Upper lobe of left lung (tissue), 6 donors: ENCODE measurements around the gene DDRGK1. TPM values are rescaled to one million over a fixed set of nuclear protein-coding genes. Genes with fewer than 3 reads are reported as not detected.

Source experiments
- ATAC-seq, 2 donors: fragments of 200-7000 bp; cut with Tn5 transposase; one replicate each; pipeline ENCODE4 v1.9.1; 2022; ENCODE audit warnings: mild to moderate bottlenecking in 2 of 2, moderate library complexity in 2 of 2; ENCODE audit not compliant: low FRiP score in 2 of 2
- DNase-seq, 2 donors: peaks; one replicate each; pipeline ENCODE4 v3.0.0-alpha.2; 2019 to 2020
- H3K27ac ChIP-seq, 4 donors: fragments of 200-600 bp; sonication (generic); one replicate each; pipeline ENCODE4 v1.5.1; 2016 to 2019
- H3K27me3 ChIP-seq, 4 donors: fragments of 200-600 bp; sonication (generic); one replicate each; pipeline ENCODE4 v1.5.1; 2017 to 2019
- H3K36me3 ChIP-seq, 4 donors: fragments of 200-600 bp; sonication (generic); one replicate each; pipeline ENCODE4 v1.5.1; 2016 to 2019
- H3K4me1 ChIP-seq, 4 donors: fragments of 200-600 bp; sonication (generic); one replicate each; pipeline ENCODE4 v1.5.1; 2018 to 2019
- H3K4me3 ChIP-seq, 4 donors: fragments of 200-600 bp; sonication (generic); one replicate each; pipeline ENCODE4 v1.5.1; 2017 to 2019; ENCODE audit warnings: mild to moderate bottlenecking in 2 of 4, moderate library complexity in 1 of 4
- H3K9me3 ChIP-seq, 4 donors: fragments of 200-600 bp; sonication (generic); one replicate each; pipeline ENCODE4 v1.5.1; 2018 to 2019
- EP300 ChIP-seq, 4 donors: sonication (generic); formaldehyde crosslinking; IDR thresholded peaks; one replicate each; pipeline ENCODE4 v1.5.1; 2017; ENCODE audit warnings: antibody characterized with exemption in 4 of 4, control low read depth in 2 of 4
- POLR2A ChIP-seq, 4 donors: fragments of 450-650 bp; IDR thresholded peaks; one replicate each; pipeline ENCODE4 v1.5.1; 2016 to 2017; ENCODE audit warnings: antibody characterized with exemption in 4 of 4, mild to moderate bottlenecking in 2 of 4
- POLR2AphosphoS5 ChIP-seq, 2 donors: sonication (generic); formaldehyde crosslinking; IDR thresholded peaks; one replicate each; pipeline ENCODE4 v1.5.1; 2017; ENCODE audit warnings: antibody characterized with exemption in 2 of 2
- WGBS, 2 donors: methylation state at CpG; one replicate each; pipeline ENCODE4 v1.1.5; 2017 to 2018; 5-methylcytosine and 5-hydroxymethylcytosine counted together
- total RNA-seq, 6 donors: library from RNA; depleted of rRNA in 4 of 6; stranded (reverse); fragments of >200 nt in 4 of 6; gene quantifications; one replicate each; pipeline versions ENCODE4 v1.1.0 to v1.2.1, GENCODE V29; 2016 to 2021
- TF ChIP-seq, protein P1 (sequence below), 6 experiments: fragments of 450-650 bp in 4 of 6; fragments of 200-600 bp in 2 of 6; sonication (generic) in 2 of 6; IDR thresholded peaks; one replicate each; pipeline ENCODE4 v1.5.1; 2016 to 2019; ENCODE audit warnings: antibody characterized with exemption in 6 of 6
- donor health status: DM: no; HTN: no; CAD: no; lungs with moderate emphysema.
- donor health status: DM: no; HTN: yes; CAD: no; lungs with severe emphysema.

The DDRGK1 gene
- total RNA-seq, 6 donors from 2014 or later: 90.2 to 192 (median 110) TPM

- no peaks in the 10 kb centered on the region for H3K4me1 ChIP-seq
- DNase-seq (peak in 1 of 2 donors; percentile 78), ATAC-seq (no peak)
- WGBS, 2 donors: 96 to 98% methylated on average over 15 to 21 of the region's 21 CpGs
- H3K27ac ChIP-seq: no peak overlapping the region
- no peaks in the 10 kb centered on the region for H3K27me3 ChIP-seq
- H3K36me3 ChIP-seq: peaks cover 0 to 6% (median 0%) of the 10 kb centered on the region in 4 donors
- H3K9me3 ChIP-seq: no peaks in the 10 kb centered on the region
- H3K4me3 ChIP-seq: no peak overlapping the region
- TF ChIP-seq POLR2AphosphoS5 (IDR thresholded peaks at IDR 0.05) (no peak), POLR2A (IDR thresholded peaks at IDR 0.05) (no peak), EP300 (IDR thresholded peaks at IDR 0.05) (no peak)
- TF ChIP-seq, protein P1, sequence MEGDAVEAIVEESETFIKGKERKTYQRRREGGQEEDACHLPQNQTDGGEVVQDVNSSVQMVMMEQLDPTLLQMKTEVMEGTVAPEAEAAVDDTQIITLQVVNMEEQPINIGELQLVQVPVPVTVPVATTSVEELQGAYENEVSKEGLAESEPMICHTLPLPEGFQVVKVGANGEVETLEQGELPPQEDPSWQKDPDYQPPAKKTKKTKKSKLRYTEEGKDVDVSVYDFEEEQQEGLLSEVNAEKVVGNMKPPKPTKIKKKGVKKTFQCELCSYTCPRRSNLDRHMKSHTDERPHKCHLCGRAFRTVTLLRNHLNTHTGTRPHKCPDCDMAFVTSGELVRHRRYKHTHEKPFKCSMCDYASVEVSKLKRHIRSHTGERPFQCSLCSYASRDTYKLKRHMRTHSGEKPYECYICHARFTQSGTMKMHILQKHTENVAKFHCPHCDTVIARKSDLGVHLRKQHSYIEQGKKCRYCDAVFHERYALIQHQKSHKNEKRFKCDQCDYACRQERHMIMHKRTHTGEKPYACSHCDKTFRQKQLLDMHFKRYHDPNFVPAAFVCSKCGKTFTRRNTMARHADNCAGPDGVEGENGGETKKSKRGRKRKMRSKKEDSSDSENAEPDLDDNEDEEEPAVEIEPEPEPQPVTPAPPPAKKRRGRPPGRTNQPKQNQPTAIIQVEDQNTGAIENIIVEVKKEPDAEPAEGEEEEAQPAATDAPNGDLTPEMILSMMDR (IDR thresholded peaks at IDR 0.05): no peak
Measured at GRCh38 chr20:3231116-3231515, 26.6 kb upstream of the DDRGK1 start.

DNA sequence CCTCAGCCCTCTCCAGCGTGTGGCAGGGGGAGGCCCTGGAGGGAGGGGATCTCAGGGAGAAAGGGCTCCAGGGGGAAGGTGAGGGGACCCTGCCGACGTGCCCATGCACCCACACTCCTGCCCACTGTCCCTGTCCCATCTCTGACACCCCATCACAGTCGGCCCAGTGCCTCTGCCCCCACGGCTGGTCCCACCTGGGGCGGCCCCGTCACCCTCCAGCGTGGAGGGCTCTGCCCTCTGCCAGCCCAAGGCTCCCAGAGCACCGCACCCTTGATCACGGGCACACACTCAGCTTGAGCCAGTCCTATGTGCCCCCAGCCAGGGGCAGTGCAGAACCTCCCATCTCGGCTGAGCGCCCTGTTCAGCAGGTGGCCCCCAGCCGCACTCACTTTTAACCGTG, 25.3 kb upstream of the DDRGK1 start:
- no peaks in the 10 kb centered on the region for H3K9me3 ChIP-seq
- H3K36me3 ChIP-seq: peaks cover 0 to 6% (median 0%) of the 10 kb centered on the region in 4 donors
- TF ChIP-seq, protein P1 (IDR thresholded peaks at IDR 0.05): no peak
- no peak for TF ChIP-seq POLR2A (IDR thresholded peaks at IDR 0.05)
- no peak for TF ChIP-seq POLR2AphosphoS5 (IDR thresholded peaks at IDR 0.05)
- no peak for TF ChIP-seq EP300 (IDR thresholded peaks at IDR 0.05)
- no peak for ATAC-seq
- H3K4me1 ChIP-seq: no peaks in the 10 kb centered on the region
- DNase-seq: no peak
- no peak overlapping the region for H3K27ac ChIP-seq
- no peak overlapping the region for H3K4me3 ChIP-seq
- no peaks in the 10 kb centered on the region for H3K27me3 ChIP-seq
- 91 to 96% methylated on average over 11 to 14 of the region's 14 CpGs for WGBS, 2 donors

- H3K4me3 ChIP-seq: no peak overlapping the region
Measured at GRCh38 chr20:3229158-3229557, 24.7 kb upstream of the DDRGK1 start.

DNA sequence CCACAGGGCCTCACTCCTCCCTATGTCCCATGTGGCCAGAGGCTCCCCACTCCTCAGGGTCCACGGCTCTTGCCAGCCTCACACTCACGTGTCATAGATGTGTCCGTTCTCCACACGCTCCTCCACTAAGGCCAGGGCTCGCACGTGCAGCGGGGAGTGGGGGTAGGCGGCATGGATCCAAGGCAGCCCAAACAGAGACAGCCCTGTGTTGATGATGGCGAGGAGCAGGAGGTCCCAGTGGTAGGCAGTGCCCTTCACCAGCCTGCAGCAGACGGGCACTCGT, 24.2 kb upstream of the DDRGK1 start:
- Histone ChIP-seq H3K4me3 (no peak overlapping the region), H3K27me3 (no peaks in the 10 kb centered on the region), H3K27ac (no peak overlapping the region), H3K4me1 (no peaks in the 10 kb centered on the region), H3K36me3 (peaks cover 0 to 10% (median 5%) of the 10 kb centered on the region in 4 donors), H3K9me3 (no peaks in the 10 kb centered on the region)
- 91 to 97% methylated on average over 7 to 11 of the region's 11 CpGs for WGBS, 2 donors
- DNase-seq (no peak), ATAC-seq (no peak)
- no peak for TF ChIP-seq POLR2A (IDR thresholded peaks at IDR 0.05)
- no peak for TF ChIP-seq POLR2AphosphoS5 (IDR thresholded peaks at IDR 0.05)
- TF ChIP-seq EP300 (IDR thresholded peaks at IDR 0.05): no peak

More at GRCh38 chr20:3229158-3229557, 24.7 kb upstream of the DDRGK1 start:
- 94 to 95% methylated on average over 12 to 22 of the region's 22 CpGs for WGBS, 2 donors
- TF ChIP-seq EP300 (IDR thresholded peaks at IDR 0.05) (no peak), POLR2AphosphoS5 (IDR thresholded peaks at IDR 0.05) (no peak), POLR2A (IDR thresholded peaks at IDR 0.05) (no peak)
- TF ChIP-seq, protein P1 (IDR thresholded peaks at IDR 0.05): no peak
- H3K4me1 ChIP-seq: no peaks in the 10 kb centered on the region
- H3K27ac ChIP-seq: no peak overlapping the region
- DNase-seq (peak in 1 of 2 donors; percentile 75), ATAC-seq (no peak)
- no peaks in the 10 kb centered on the region for H3K27me3 ChIP-seq
- H3K9me3 ChIP-seq: no peaks in the 10 kb centered on the region
- peaks cover 0 to 6% (median 3%) of the 10 kb centered on the region in 4 donors for H3K36me3 ChIP-seq

DNA sequence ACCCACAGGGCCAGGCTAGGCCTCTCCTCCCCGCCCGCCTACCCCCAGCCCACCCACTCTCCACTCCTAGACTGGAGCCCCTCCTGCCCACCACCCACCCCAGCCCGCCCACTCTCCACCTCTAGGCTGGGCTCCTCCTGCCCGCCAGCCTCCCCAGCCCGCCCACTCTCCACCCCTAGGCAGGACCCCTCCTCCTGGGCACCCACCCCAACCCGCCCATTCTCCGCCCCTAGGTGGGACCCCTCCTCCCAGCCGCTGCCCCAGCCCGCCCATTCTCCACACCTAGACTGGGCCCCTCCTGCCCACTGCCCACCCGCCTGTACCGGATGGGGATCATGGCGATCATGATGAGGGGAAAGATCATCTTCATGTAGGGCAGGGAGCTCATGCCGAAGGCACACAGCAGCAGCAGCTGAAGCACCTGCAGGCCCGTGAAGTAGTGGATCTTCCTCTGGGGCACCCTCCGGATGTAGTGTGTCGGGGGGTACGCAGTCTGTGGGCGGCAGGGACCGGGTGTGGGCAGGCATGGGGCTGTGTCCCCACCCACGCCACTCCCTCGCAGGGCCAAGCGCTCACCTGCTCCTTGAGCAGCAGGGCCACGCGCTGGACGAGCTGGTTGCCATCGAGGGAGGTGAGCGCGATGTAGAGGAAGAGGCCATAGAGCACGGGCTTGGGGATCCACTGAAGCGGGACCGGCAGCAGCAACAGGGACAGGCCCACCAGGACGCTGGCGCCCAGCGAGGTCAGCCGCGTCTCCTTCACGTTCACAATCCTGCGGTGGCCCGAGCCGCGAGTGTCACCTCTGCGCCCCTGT, 23.7 kb upstream of the DDRGK1 start:
- Histone ChIP-seq H3K4me3 (no peak overlapping the region), H3K27me3 (no peaks in the 10 kb centered on the region), H3K4me1 (no peaks in the 10 kb centered on the region), H3K36me3 (peaks cover 4 to 16% (median 9%) of the 10 kb centered on the region in 4 donors), H3K27ac (no peak overlapping the region), H3K9me3 (no peaks in the 10 kb centered on the region)
- 86 to 88% methylated on average over 26 to 35 of the region's 42 CpGs for WGBS, 2 donors
- no peak for ATAC-seq
- TF ChIP-seq POLR2AphosphoS5 (IDR thresholded peaks at IDR 0.05) (no peak), EP300 (IDR thresholded peaks at IDR 0.05) (no peak), POLR2A (IDR thresholded peaks at IDR 0.05) (no peak)
- TF ChIP-seq, protein P1 (IDR thresholded peaks at IDR 0.05): no peak
- DNase-seq: peak in 1 of 2 donors; percentile 79
